ENCODE results near the gene L3MBTL2.
A peak's percentile ranks its signal among the peaks of the same experiment; 100 is the strongest.

The L3MBTL2 gene

GRCh38 chr22:41203118-41203517, 2.0 kb upstream of the L3MBTL2 start:
- no peak overlapping the region for H3K27ac ChIP-seq
- H3K4me1 ChIP-seq, result peaks cover 14 to 27% (median 18%) of the 10 kb centered on the region in 10 experiments
- peaks cover 0 to 20% (median 16%) of the 10 kb centered on the region in 11 experiments; a peak in 11 of 22 replicates for H3K27me3 ChIP-seq
- no peaks in the 10 kb centered on the region for H3K9me3 ChIP-seq (replicated peaks in 1 of 11)
- no peak overlapping the region for H3K9ac ChIP-seq
- H3K4me2 ChIP-seq, result no peak overlapping the region
- H3K4me3 ChIP-seq, result no peak overlapping the region
- 0 out of 22 replicates have a peak, but pooled peaks cover 0 to 10% (median 0%) of the 10 kb centered on the region in 11 experiments for H4K20me1 ChIP-seq
- peaks cover 0 to 10% (median 0%) of the 10 kb centered on the region in 11 experiments; a peak in 3 of 22 replicates for H3K36me3 ChIP-seq
- no peak for TF ChIP-seq Cebpa-rat (IDR thresholded peaks at IDR 0.05)

- Histone ChIP-seq H3K4me2 (no peak overlapping the region), H3K27me3 (peaks cover 0 to 10% (median 8%) of the 10 kb centered on the region in 11 experiments; a peak in 10 of 22 replicates), H3K4me1 (peaks cover 8 to 18% (median 11%) of the 10 kb centered on the region in 10 experiments), H4K20me1 (0 out of 22 replicates have a peak, but pooled peaks cover 0 to 10% (median 0%) of the 10 kb centered on the region in 11 experiments), H3K27ac (no peak overlapping the region), H3K9me3 (replicated peaks in 1 of 11) (no peaks in the 10 kb centered on the region), H3K36me3 (peaks cover 0 to 19% (median 3%) of the 10 kb centered on the region in 11 experiments; a peak in 10 of 22 replicates), H3K4me3 (no peak overlapping the region), H3K9ac (no peak overlapping the region)
- TF ChIP-seq Cebpa-rat (IDR thresholded peaks at IDR 0.05), result no peak
Observed at GRCh38 chr22:41204066-41204465, 1.0 kb upstream of the L3MBTL2 start.

DNA sequence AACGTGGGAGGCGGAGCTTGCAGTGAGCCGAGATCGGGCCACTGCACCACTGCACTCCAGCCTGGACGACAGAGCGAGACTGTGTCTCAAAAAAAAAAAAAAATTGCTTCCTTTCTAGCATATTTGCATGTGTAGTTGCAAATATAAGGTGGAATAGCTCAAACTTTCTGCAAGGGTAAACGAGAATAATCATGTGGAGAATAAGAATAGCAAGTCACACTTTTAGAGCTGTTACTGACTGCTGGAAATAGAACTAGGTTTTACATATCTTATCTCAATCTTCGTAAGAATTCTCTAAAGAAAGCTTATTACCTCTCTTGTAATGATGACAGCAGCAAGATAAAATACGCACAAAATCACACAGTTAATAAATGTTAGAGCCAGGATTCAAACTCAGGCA, 1.6 kb downstream of the L3MBTL2 start:
- TF ChIP-seq Cebpa-rat (IDR thresholded peaks at IDR 0.05), result no peak
- Histone ChIP-seq H3K27ac (no peak overlapping the region), H3K27me3 (no peaks in the 10 kb centered on the region), H4K20me1 (0 out of 22 replicates have a peak, but pooled peaks cover 0 to 10% (median 0%) of the 10 kb centered on the region in 11 experiments), H3K4me2 (peak overlapping the region in 3 of 11 experiments; percentile 93 to 96 (median 96); a peak in 1 of 22 replicates), H3K9ac (no peak overlapping the region), H3K36me3 (peaks cover 17 to 40% (median 24%) of the 10 kb centered on the region in 11 experiments), H3K4me1 (peaks cover 8 to 17% (median 11%) of the 10 kb centered on the region in 10 experiments), H3K9me3 (replicated peaks in 1 of 11) (no peaks in the 10 kb centered on the region), H3K4me3 (no peak overlapping the region)

DNA sequence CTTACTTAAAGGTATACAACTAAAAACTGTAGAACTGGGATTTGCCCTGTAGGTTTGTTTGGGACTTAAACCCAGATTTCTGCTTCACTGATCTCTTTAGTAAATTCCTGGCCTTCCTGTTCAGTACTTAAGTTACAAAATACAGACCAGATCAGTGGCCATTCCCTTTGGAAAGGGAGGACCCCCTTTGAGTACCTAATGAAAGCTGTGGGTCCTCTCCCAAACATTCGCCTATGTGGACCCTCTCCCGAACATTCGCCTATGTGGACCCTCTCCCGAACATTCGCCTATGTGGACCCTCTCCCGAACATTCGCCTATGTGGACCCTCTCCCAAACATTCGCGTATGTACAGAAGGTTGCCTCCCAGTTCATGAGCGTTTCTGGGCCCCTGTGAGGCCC, 10.3 kb downstream of the L3MBTL2 start:
- no peak overlapping the region for H3K27ac ChIP-seq
- H3K36me3 ChIP-seq, result peaks cover 40 to 79% (median 72%) of the 10 kb centered on the region in 11 experiments
- peaks cover 14 to 33% (median 29%) of the 10 kb centered on the region in 11 experiments; a peak in 21 of 22 replicates for H3K9me3 ChIP-seq (replicated peaks in 1 of 11)
- peaks cover 24 to 35% (median 27%) of the 10 kb centered on the region in 10 experiments for H3K4me1 ChIP-seq
- peak overlapping the region in 1 of 10 experiments; percentile 15; a peak in 1 of 20 replicates for H3K4me3 ChIP-seq
- H3K9ac ChIP-seq, result no peak overlapping the region
- no peak for TF ChIP-seq Cebpa-rat (IDR thresholded peaks at IDR 0.05)
- H4K20me1 ChIP-seq, result no peaks in the 10 kb centered on the region; a peak in 1 of 22 replicates
- no peaks in the 10 kb centered on the region for H3K27me3 ChIP-seq
- peak overlapping the region in 3 of 11 experiments; percentile 84 to 97 (median 91); a peak in 5 of 22 replicates for H3K4me2 ChIP-seq

GRCh38 chr22:41215926-41216325, 10.8 kb downstream of the L3MBTL2 start:
- H3K9ac ChIP-seq, result peak overlapping the region in 2 of 11 experiments; percentile 72 to 75; a peak in 2 of 22 replicates
- H4K20me1 ChIP-seq, result no peaks in the 10 kb centered on the region; a peak in 1 of 22 replicates
- TF ChIP-seq Cebpa-rat (IDR thresholded peaks at IDR 0.05), result no peak
- peak overlapping the region; percentile 72 to 97 (median 84); a peak in 20 of 22 replicates for H3K4me2 ChIP-seq
- H3K9me3 ChIP-seq (replicated peaks in 1 of 11), result peaks cover 14 to 33% (median 29%) of the 10 kb centered on the region in 11 experiments; a peak in 21 of 22 replicates
- peaks cover 40 to 79% (median 72%) of the 10 kb centered on the region in 11 experiments for H3K36me3 ChIP-seq
- H3K27me3 ChIP-seq, result no peaks in the 10 kb centered on the region
- peaks cover 24 to 35% (median 27%) of the 10 kb centered on the region in 10 experiments for H3K4me1 ChIP-seq
- peak overlapping the region in 3 of 11 experiments; percentile 72 to 80 (median 80); a peak in 1 of 22 replicates for H3K27ac ChIP-seq
- no peak overlapping the region for H3K4me3 ChIP-seq

GRCh38 chr22:41216984-41217383, 11.9 kb downstream of the L3MBTL2 start:
- Histone ChIP-seq H3K4me2 (peak overlapping the region; percentile 72 to 97 (median 84)), H3K9me3 (replicated peaks in 1 of 11) (peaks cover 14 to 33% (median 29%) of the 10 kb centered on the region in 11 experiments; a peak in 21 of 22 replicates), H3K27ac (peak overlapping the region; percentile 63 to 80 (median 72)), H3K9ac (peak overlapping the region; percentile 59 to 76 (median 72)), H3K36me3 (peaks cover 45 to 81% (median 74%) of the 10 kb centered on the region in 11 experiments), H4K20me1 (no peaks in the 10 kb centered on the region; a peak in 1 of 22 replicates), H3K4me1 (peaks cover 24 to 35% (median 27%) of the 10 kb centered on the region in 10 experiments), H3K4me3 (peak overlapping the region in 7 of 10 experiments; percentile 6 to 58 (median 21); a peak in 11 of 20 replicates), H3K27me3 (no peaks in the 10 kb centered on the region)
- no peak for TF ChIP-seq Cebpa-rat (IDR thresholded peaks at IDR 0.05)

GRCh38 chr22:41217553-41218157, 12.5 kb downstream of the L3MBTL2 start:
- H3K36me3 ChIP-seq, result peaks cover 52 to 81% (median 75%) of the 10 kb centered on the region in 11 experiments
- no peaks in the 10 kb centered on the region; a peak in 1 of 22 replicates for H4K20me1 ChIP-seq
- H3K9ac ChIP-seq, result peak overlapping the region; percentile 59 to 76 (median 72); a peak in 21 of 22 replicates
- peak overlapping the region; percentile 63 to 80 (median 72) for H3K27ac ChIP-seq
- TF ChIP-seq Cebpa-rat (IDR thresholded peaks at IDR 0.05), result peak in 9 of 11 experiments; percentile 20 to 73 (median 60); a peak in 10 of 22 replicates
- peaks cover 24 to 35% (median 27%) of the 10 kb centered on the region in 10 experiments for H3K4me1 ChIP-seq
- H3K9me3 ChIP-seq (replicated peaks in 1 of 11), result peaks cover 14 to 33% (median 29%) of the 10 kb centered on the region in 11 experiments; a peak in 21 of 22 replicates
- peak overlapping the region; percentile 72 to 97 (median 84) for H3K4me2 ChIP-seq
- peak overlapping the region in 8 of 10 experiments; percentile 6 to 58 (median 24); a peak in 11 of 20 replicates for H3K4me3 ChIP-seq
- no peaks in the 10 kb centered on the region for H3K27me3 ChIP-seq

- no peak overlapping the region for H3K27ac ChIP-seq
- no peak for TF ChIP-seq Cebpa-rat (IDR thresholded peaks at IDR 0.05)
- H3K4me3 ChIP-seq, result no peak overlapping the region
- H4K20me1 ChIP-seq, result no peaks in the 10 kb centered on the region; a peak in 2 of 22 replicates
- peak overlapping the region in 1 of 11 experiments; percentile 14; a peak in 1 of 22 replicates for H3K9ac ChIP-seq
- H3K9me3 ChIP-seq (replicated peaks in 1 of 11), result no peaks in the 10 kb centered on the region
- H3K36me3 ChIP-seq, result peaks cover 72 to 98% (median 89%) of the 10 kb centered on the region in 11 experiments
- H3K4me2 ChIP-seq, result no peak overlapping the region
- H3K4me1 ChIP-seq, result peaks cover 4 to 35% (median 6%) of the 10 kb centered on the region in 10 experiments
- H3K27me3 ChIP-seq, result no peaks in the 10 kb centered on the region
Observed at GRCh38 chr22:41222846-41223507, 17.9 kb downstream of the L3MBTL2 start.

Measured in BLaER1 treated with 17β-estradiol and CSF1 and Interleukin-3, amounts not matched to agents 10 nM and 100 nM (cell line).